ENCODE results near the gene EYS. TPM values are rescaled to one million over a fixed set of nuclear protein-coding genes. Genes with fewer than 3 reads are reported as not detected.
A peak's percentile ranks its signal among the peaks of the same experiment; 100 is the strongest.

EYS gene
- total and polyA plus RNA-seq, 8 donors = 0.03 to 0.25 (median 0.13) TPM

DNA sequence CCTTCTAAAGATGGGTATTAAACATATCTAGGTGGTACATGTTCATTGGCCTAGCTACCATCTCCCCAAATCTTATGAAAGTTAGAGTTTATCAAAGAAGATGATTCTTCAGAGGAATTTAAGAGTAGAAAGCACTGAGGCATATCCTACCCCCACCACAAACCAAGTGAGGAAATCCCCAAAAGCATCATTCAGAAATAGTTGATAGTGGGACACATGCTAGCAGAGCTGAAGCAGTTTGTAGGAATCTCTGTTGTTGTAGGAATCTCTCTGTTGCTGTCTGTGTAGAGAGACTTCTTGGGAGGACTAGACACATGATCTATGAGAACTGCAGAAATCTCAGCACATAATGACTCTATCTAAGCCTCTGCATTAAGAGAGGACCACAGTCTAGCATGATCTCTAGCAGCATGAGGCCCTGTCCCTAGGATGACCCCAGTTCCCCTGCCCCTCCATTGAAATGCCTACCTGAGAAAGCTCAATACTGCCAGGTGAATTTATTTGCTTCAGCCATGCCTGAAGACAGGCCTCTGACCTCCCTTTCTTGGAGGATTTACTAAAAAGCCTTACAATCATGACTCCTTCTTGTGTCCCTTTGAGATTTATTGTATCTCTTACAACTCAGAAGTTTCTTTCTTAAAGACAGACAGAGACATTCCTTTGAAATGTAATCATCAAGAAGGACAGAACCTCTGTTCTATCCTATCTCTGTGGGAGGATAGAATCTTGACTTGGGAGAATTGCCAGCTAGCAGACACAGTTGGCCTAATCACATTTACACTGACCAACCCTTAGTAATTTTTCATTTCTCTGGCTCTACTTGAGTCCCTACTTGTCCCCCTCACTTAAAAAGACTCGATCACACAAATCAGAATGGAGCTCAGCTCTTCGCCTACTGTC lies 1489.1 kb downstream of the EYS start:
- no peaks in the 10 kb centered on the region for H3K27me3 ChIP-seq
- no peak overlapping the region for H3K4me3 ChIP-seq
- no peak overlapping the region for H3K27ac ChIP-seq
- no peak for DNase-seq
- no peak for TF ChIP-seq CTCF (IDR thresholded peaks at IDR 0.05)
- no peaks in the 10 kb centered on the region for H3K36me3 ChIP-seq
- no peaks in the 10 kb centered on the region for H3K9me3 ChIP-seq
- H3K4me1 ChIP-seq = no peaks in the 10 kb centered on the region
- intact Hi-C loops (cut with DNase I) = no loop called here
- WGBS, 2 donors = 53 to 72% methylated on average over 2 of the region's 2 CpGs
- FAIRE-seq = no peak
- ATAC-seq = peak in 2 of 4 donors; percentile 11 to 29

DNA sequence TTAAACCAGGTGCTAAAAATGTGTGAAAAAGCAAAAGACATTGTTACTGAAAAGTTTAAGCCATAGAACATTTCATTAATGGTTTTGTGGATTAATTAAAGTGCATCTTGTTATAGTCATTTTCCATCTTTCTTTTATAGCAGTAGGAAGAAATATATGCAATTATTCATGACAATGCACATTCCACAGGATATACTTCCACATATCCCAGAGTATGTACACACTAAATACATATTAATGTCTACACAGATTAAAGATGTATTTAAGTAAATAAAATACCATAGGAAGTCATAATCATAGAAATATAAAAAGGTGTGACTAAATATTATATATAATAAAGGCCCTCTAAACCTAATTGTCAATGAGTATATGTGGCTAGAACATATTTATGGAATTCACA lies 1492.7 kb downstream of the EYS start:
- ATAC-seq (no peak), DNase-seq (no peak), FAIRE-seq (no peak)
- Histone ChIP-seq H3K9me3 (no peaks in the 10 kb centered on the region), H3K27me3 (no peaks in the 10 kb centered on the region), H3K27ac (no peak overlapping the region), H3K4me3 (no peak overlapping the region), H3K4me1 (no peaks in the 10 kb centered on the region), H3K36me3 (no peaks in the 10 kb centered on the region)
- intact Hi-C loops (cut with DNase I) = no loop called here
- TF ChIP-seq CTCF (IDR thresholded peaks at IDR 0.05) = no peak

DNA sequence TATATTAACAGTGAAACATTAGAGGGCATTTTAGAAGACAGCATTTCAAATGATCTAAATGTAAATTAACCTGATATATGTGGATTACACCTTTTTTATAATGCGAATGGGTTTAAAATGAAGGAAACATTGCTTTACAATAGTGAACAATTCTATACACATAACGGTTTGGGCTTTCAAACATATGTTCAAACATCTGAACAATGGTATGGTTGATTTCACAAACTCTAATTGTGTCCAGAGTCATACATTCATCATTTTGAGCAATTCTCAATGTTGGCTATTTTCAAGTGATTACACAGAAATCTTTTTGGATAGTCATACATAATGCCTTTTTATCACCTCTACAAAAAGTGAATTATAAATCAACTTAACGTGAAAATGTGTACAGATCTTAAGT lies 1493.3 kb downstream of the EYS start:
- WGBS, 2 donors = 32 to 34% methylated on average over 3 of the region's 3 CpGs
- H3K4me1 ChIP-seq = no peaks in the 10 kb centered on the region
- no peak for TF ChIP-seq CTCF (IDR thresholded peaks at IDR 0.05)
- ATAC-seq (no peak), FAIRE-seq (no peak), DNase-seq (no peak)
- intact Hi-C loops (cut with DNase I) = no loop called here
- H3K36me3 ChIP-seq = no peaks in the 10 kb centered on the region
- no peaks in the 10 kb centered on the region for H3K27me3 ChIP-seq
- no peak overlapping the region for H3K27ac ChIP-seq
- no peak overlapping the region for H3K4me3 ChIP-seq
- H3K9me3 ChIP-seq = no peaks in the 10 kb centered on the region

GRCh38 chr6:64197246-64197645 lies 1509.8 kb downstream of the EYS start:
- Histone ChIP-seq H3K4me3 (no peak overlapping the region), H3K27me3 (no peaks in the 10 kb centered on the region), H3K27ac (no peak overlapping the region), H3K9me3 (no peaks in the 10 kb centered on the region), H3K4me1 (no peaks in the 10 kb centered on the region), H3K36me3 (no peaks in the 10 kb centered on the region)
- no peak for DNase-seq
- TF ChIP-seq CTCF (IDR thresholded peaks at IDR 0.05) = no peak
- no peak for ATAC-seq
- intact Hi-C loops (cut with DNase I) = no loop called here
- FAIRE-seq = no peak
- 76 to 97% methylated on average over 1 of the region's 1 CpG for WGBS, 2 donors

- H3K9me3 ChIP-seq = no peaks in the 10 kb centered on the region
- H3K27ac ChIP-seq = no peak overlapping the region
- H3K4me1 ChIP-seq = no peaks in the 10 kb centered on the region
- no peak overlapping the region for H3K4me3 ChIP-seq
- intact Hi-C loops (cut with DNase I) = no loop called here
- no peak for DNase-seq
- H3K27me3 ChIP-seq = no peaks in the 10 kb centered on the region
- WGBS, 2 donors = 72 to 88% methylated on average over 8 of the region's 8 CpGs
- no peaks in the 10 kb centered on the region for H3K36me3 ChIP-seq
- no peak for FAIRE-seq
- ATAC-seq = no peak
- TF ChIP-seq CTCF (IDR thresholded peaks at IDR 0.05) = no peak
These were observed 1520.4 kb downstream of the EYS start for GRCh38 chr6:64186592-64186991.
